ENCODE results near the gene IMPACT. TPM values are rescaled to one million over a fixed set of nuclear protein-coding genes. Genes with fewer than 3 reads are reported as not detected.
A peak's percentile ranks its signal among the peaks of the same experiment; 100 is the strongest.

IMPACT gene
- total RNA-seq, 1 donor from 2014 or later: 31.2 TPM

- no peak overlapping the region for H3K27ac ChIP-seq
- no peaks in the 10 kb centered on the region for H3K4me1 ChIP-seq
- no peak for ATAC-seq
- TF ChIP-seq CTCF (IDR thresholded peaks at IDR 0.05): no peak
- DNase-seq: no peak
- H3K4me3 ChIP-seq: no peak overlapping the region
- H3K36me3 ChIP-seq: no peaks in the 10 kb centered on the region
- intact Hi-C loops (cut with DNase I): no loop called here
- H3K9me3 ChIP-seq: no peaks in the 10 kb centered on the region
- H3K27me3 ChIP-seq: no peaks in the 10 kb centered on the region
Measured at GRCh38 chr18:24461996-24462395, 35.5 kb downstream of the IMPACT start.

GRCh38 chr18:24462838-24463775, 36.6 kb downstream of the IMPACT start:
- no peak for TF ChIP-seq CTCF (IDR thresholded peaks at IDR 0.05)
- Histone ChIP-seq H3K36me3 (no peaks in the 10 kb centered on the region), H3K27me3 (no peaks in the 10 kb centered on the region), H3K9me3 (no peaks in the 10 kb centered on the region), H3K27ac (no peak overlapping the region), H3K4me3 (no peak overlapping the region), H3K4me1 (no peaks in the 10 kb centered on the region)
- ATAC-seq (no peak), DNase-seq (no peak)
- intact Hi-C loops (cut with DNase I): no loop called here

- Histone ChIP-seq H3K27ac (no peak overlapping the region), H3K36me3 (no peaks in the 10 kb centered on the region), H3K27me3 (no peaks in the 10 kb centered on the region), H3K9me3 (no peaks in the 10 kb centered on the region), H3K4me3 (no peak overlapping the region), H3K4me1 (no peaks in the 10 kb centered on the region)
- ATAC-seq (peak; percentile 78), DNase-seq (no peak)
- no peak for TF ChIP-seq CTCF (IDR thresholded peaks at IDR 0.05)
- intact Hi-C loops (cut with DNase I): no loop called here
Measured at GRCh38 chr18:24465486-24465885, 39.0 kb downstream of the IMPACT start.

- Histone ChIP-seq H3K27ac (no peak overlapping the region), H3K36me3 (no peaks in the 10 kb centered on the region), H3K9me3 (no peaks in the 10 kb centered on the region), H3K4me3 (no peak overlapping the region), H3K27me3 (no peaks in the 10 kb centered on the region), H3K4me1 (no peaks in the 10 kb centered on the region)
- intact Hi-C loops (cut with DNase I): no loop called here
- no peak for ATAC-seq
- no peak for TF ChIP-seq CTCF (IDR thresholded peaks at IDR 0.05)
- DNase-seq: no peak
Measured at GRCh38 chr18:24466771-24467170, 40.3 kb downstream of the IMPACT start.

- Histone ChIP-seq H3K4me1 (no peaks in the 10 kb centered on the region), H3K9me3 (no peaks in the 10 kb centered on the region), H3K4me3 (no peak overlapping the region), H3K27me3 (no peaks in the 10 kb centered on the region), H3K36me3 (no peaks in the 10 kb centered on the region), H3K27ac (no peak overlapping the region)
- ATAC-seq (no peak), DNase-seq (no peak)
- intact Hi-C loops (cut with DNase I): no loop called here
- no peak for TF ChIP-seq CTCF (IDR thresholded peaks at IDR 0.05)
Measured at GRCh38 chr18:24470022-24470618, 43.6 kb downstream of the IMPACT start.

All from upper lobe of right lung (tissue), 1 donor.